HepG2 (cell line): ENCODE measurements around the gene MEX3A. TPM values are rescaled to one million over a fixed set of nuclear protein-coding genes. Genes with fewer than 3 reads are reported as not detected.
A peak's percentile ranks its signal among the peaks of the same experiment; 100 is the strongest.

ENCODE experiments used
- ARID2 ChIP-seq: sonication (generic); formaldehyde crosslinking; IDR thresholded peaks from 2 replicates; pipeline ENCODE4 v1.8.1; 2022; ENCODE audit warnings: mild to moderate bottlenecking, missing genetic modification reagents, borderline replicate concordance
- ARID5B ChIP-seq: IDR thresholded peaks from 2 replicates; pipeline ENCODE4 v1.4.0; 2020; ENCODE audit warnings: mild to moderate bottlenecking, missing genetic modification reagents
- GATA4 ChIP-seq: sonication (generic); IDR thresholded peaks from 2 replicates; pipeline ENCODE4 v1.6.1; 2016; ENCODE audit warnings: antibody characterized with exemption, low read depth, borderline replicate concordance
- KAT8 ChIP-seq: IDR thresholded peaks from 2 replicates; pipeline ENCODE4 v1.6.1; 2016; ENCODE audit warnings: missing genetic modification reagents, missing compliant biosample characterization
- MTERF4 ChIP-seq: sonication (generic); formaldehyde crosslinking; IDR thresholded peaks from 2 replicates; pipeline ENCODE4 v1.8.0; 2023; ENCODE audit warnings: mild to moderate bottlenecking, missing genetic modification reagents
- MYC ChIP-seq: sonication (generic); formaldehyde crosslinking; IDR thresholded peaks from 2 replicates; pipeline ENCODE4 v1.9.0; 2021; ENCODE audit warnings: missing genetic modification reagents, borderline replicate concordance
- PHB2 ChIP-seq: fragments of 450-650 bp; IDR thresholded peaks from 2 replicates; pipeline ENCODE4 v1.6.1; 2018; ENCODE audit not compliant: partially characterized antibody
- SALL2 ChIP-seq: sonication (generic); formaldehyde crosslinking; IDR thresholded peaks from 2 replicates; pipeline ENCODE4 v1.8.1; 2023; ENCODE audit warnings: mild to moderate bottlenecking, missing genetic modification reagents, inconsistent platforms
- SMC3 ChIP-seq: IDR thresholded peaks from 2 replicates; pipeline ENCODE4 v1.6.1; 2011; ENCODE audit warnings: low read length, improper control_type of control experiment
- TEAD3 ChIP-seq: optimal IDR thresholded peaks from 2 replicates; pipeline ENCODE3; 2016; ENCODE audit warnings: borderline replicate concordance
- THAP11 ChIP-seq: IDR thresholded peaks from 2 replicates; pipeline ENCODE4 v1.6.1; 2016; ENCODE audit warnings: missing biosample characterization, missing genetic modification reagents
- XRCC5 ChIP-seq: fragments of 200-400 bp; formaldehyde crosslinking; optimal IDR thresholded peaks from 2 replicates; pipeline ENCODE3; 2017; ENCODE audit warnings: mild to moderate bottlenecking, low read length
- ZNF143 ChIP-seq: sonication (generic); formaldehyde crosslinking; IDR thresholded peaks from 2 replicates; pipeline ENCODE4 v1.4.0; 2020; ENCODE audit warnings: missing genetic modification reagents
- ZNF335 ChIP-seq: sonication (generic); formaldehyde crosslinking; IDR thresholded peaks from 2 replicates; pipeline ENCODE4 v1.4.0; 2020; ENCODE audit warnings: missing genetic modification reagents
- ZNF614 ChIP-seq: IDR thresholded peaks from 2 replicates; pipeline ENCODE4 v1.6.1; 2018; ENCODE audit warnings: missing biosample characterization, missing genetic modification reagents, inconsistent platforms, borderline replicate concordance
- ZNF75D ChIP-seq: sonication (generic); formaldehyde crosslinking; IDR thresholded peaks from 2 replicates; pipeline ENCODE4 v1.8.1; 2023; ENCODE audit warnings: missing genetic modification reagents, mild to moderate bottlenecking, borderline replicate concordance
- ZSCAN9 ChIP-seq: IDR thresholded peaks from 2 replicates; pipeline ENCODE4 v1.6.1; 2016; ENCODE audit warnings: borderline replicate concordance
- polyA plus RNA-seq, 8 experiments: library from polyadenylated mRNA; depleted of rRNA in 3 of 8; stranded (reverse) in 7 of 8; unstranded in 1 of 8; fragments of >200 nt; fragmentation: Illumina TruSeq in 4 of 8; extraction: Trizol in 4 of 8; gene quantifications; 2 replicates each; pipeline versions ENCODE4 v1.2.1 to v1.2.3, GENCODE V29; 2011 to 2016; ENCODE audit warnings: low read depth in 4 of 8, missing spikeins in 1 of 8, mixed read lengths in 1 of 8; ENCODE audit not compliant: insufficient read depth in 1 of 8
- total RNA-seq, 5 experiments: library from RNA; depleted of rRNA; stranded (reverse); fragments of >200 nt; fragmentation: Illumina TruSeq; extraction: Trizol; gene quantifications; 2 replicates each; pipeline ENCODE4 v1.2.3, GENCODE V29; 2016; ENCODE audit warnings: low read depth in 1 of 5
- TF ChIP-seq, protein P1 (sequence below): sonication (generic); formaldehyde crosslinking; IDR thresholded peaks from 2 replicates; pipeline ENCODE4 v1.4.0; 2020; ENCODE audit warnings: missing genetic modification reagents, low read depth, mild to moderate bottlenecking, borderline replicate concordance
- TF ChIP-seq, protein P2 (sequence below): sonication (generic); formaldehyde crosslinking; IDR thresholded peaks from 2 replicates; pipeline ENCODE4 v1.5.0; 2020; ENCODE audit warnings: mild to moderate bottlenecking, missing genetic modification reagents, moderate library complexity
- TF ChIP-seq, protein P3 (sequence below): IDR thresholded peaks from 2 replicates; pipeline ENCODE4 v1.6.1; 2018; ENCODE audit warnings: missing genetic modification reagents, mild to moderate bottlenecking, missing compliant biosample characterization

The MEX3A gene
- total and polyA plus RNA-seq, 2 of the 13 experiments (the other 11 are each of a cell fraction or from before 2014, with no cell fraction given): 7.6 to 9.1 TPM

- no peak for TF ChIP-seq SALL2
- peak; percentile 46; the same call in 1 of the 2 replicates for TF ChIP-seq ZNF143 (CRISPR knock-in tag)
- TF ChIP-seq, protein P1, sequence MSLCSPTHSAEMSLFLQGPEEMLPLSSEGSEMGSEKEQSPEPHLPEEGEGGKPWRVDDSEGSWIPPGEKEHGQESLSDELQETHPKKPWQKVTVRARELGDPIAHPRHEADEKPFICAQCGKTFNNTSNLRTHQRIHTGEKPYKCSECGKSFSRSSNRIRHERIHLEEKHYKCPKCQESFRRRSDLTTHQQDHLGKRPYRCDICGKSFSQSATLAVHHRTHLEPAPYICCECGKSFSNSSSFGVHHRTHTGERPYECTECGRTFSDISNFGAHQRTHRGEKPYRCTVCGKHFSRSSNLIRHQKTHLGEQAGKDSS (CRISPR knock-in tag): 0 out of 2 replicates have a peak, but pooled peaks have one; percentile 39
- peak; percentile 37; the same call in 1 of the 2 replicates for TF ChIP-seq KAT8 (CRISPR knock-in tag)
- peak; percentile 85 for TF ChIP-seq THAP11 (CRISPR knock-in tag)
- TF ChIP-seq ZNF75D: no peak
- peak; percentile 78 for TF ChIP-seq XRCC5
- no peak for TF ChIP-seq ARID2 (CRISPR knock-in tag)
- TF ChIP-seq ZSCAN9: no peak
- TF ChIP-seq MTERF4 (CRISPR knock-in tag): 0 out of 2 replicates have a peak, but pooled peaks have one; percentile 36
- peak; percentile 80 for TF ChIP-seq SMC3
- TF ChIP-seq GATA4: no peak
- TF ChIP-seq TEAD3 (CRISPR knock-in tag): peak; percentile 76
- TF ChIP-seq ARID5B (CRISPR knock-in tag): 0 out of 2 replicates have a peak, but pooled peaks have one; percentile 9
- TF ChIP-seq, protein P2, sequence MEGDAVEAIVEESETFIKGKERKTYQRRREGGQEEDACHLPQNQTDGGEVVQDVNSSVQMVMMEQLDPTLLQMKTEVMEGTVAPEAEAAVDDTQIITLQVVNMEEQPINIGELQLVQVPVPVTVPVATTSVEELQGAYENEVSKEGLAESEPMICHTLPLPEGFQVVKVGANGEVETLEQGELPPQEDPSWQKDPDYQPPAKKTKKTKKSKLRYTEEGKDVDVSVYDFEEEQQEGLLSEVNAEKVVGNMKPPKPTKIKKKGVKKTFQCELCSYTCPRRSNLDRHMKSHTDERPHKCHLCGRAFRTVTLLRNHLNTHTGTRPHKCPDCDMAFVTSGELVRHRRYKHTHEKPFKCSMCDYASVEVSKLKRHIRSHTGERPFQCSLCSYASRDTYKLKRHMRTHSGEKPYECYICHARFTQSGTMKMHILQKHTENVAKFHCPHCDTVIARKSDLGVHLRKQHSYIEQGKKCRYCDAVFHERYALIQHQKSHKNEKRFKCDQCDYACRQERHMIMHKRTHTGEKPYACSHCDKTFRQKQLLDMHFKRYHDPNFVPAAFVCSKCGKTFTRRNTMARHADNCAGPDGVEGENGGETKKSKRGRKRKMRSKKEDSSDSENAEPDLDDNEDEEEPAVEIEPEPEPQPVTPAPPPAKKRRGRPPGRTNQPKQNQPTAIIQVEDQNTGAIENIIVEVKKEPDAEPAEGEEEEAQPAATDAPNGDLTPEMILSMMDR: peak; percentile 84
- TF ChIP-seq PHB2: no peak
- 0 out of 2 replicates have a peak, but pooled peaks have one; percentile 17 for TF ChIP-seq ZNF614 (CRISPR knock-in tag)
- TF ChIP-seq, protein P3, sequence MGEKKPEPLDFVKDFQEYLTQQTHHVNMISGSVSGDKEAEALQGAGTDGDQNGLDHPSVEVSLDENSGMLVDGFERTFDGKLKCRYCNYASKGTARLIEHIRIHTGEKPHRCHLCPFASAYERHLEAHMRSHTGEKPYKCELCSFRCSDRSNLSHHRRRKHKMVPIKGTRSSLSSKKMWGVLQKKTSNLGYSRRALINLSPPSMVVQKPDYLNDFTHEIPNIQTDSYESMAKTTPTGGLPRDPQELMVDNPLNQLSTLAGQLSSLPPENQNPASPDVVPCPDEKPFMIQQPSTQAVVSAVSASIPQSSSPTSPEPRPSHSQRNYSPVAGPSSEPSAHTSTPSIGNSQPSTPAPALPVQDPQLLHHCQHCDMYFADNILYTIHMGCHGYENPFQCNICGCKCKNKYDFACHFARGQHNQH (CRISPR knock-in tag): 0 out of 2 replicates have a peak, but pooled peaks have one; percentile 44
- TF ChIP-seq MYC: peak; percentile 47; the same call in 1 of the 2 replicates
- TF ChIP-seq ZNF335 (CRISPR knock-in tag): no peak
- TF ChIP-seq, all 625 proteins: peak for 39
Measured at GRCh38 chr1:156025876-156026275, 56.4 kb downstream of the MEX3A start (continued).
